ENCODE results near the gene FAM107B. TPM values are rescaled to one million over a fixed set of nuclear protein-coding genes. Genes with fewer than 3 reads are reported as not detected.

FAM107B gene
- total and polyA plus RNA-seq, 4 experiments from 2014 or later, result 191 to 346 (median 238) TPM

DNA sequence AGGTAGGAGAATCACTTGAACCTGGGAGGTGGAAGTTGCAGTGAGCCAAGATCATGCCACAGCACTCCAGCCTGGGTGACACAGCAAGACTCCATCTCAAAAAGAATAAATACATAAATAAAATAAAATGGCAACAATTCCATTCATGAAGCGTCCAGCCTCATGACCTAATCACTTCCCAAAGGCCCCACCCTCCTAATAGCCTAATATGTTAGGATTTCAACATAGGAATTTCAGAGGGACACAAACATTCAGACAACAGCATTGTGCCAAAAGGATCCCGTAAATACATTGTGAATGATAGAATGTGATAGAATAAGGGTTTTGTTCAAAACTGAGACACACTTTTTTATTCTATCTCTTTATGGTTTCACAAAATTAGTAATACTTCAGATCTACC lies 90.3 kb downstream of the FAM107B start:
- Mint-ChIP-seq H3K9me3 (no peaks in the 10 kb centered on the region), H3K27ac (no peak overlapping the region), H3K27me3 (no peaks in the 10 kb centered on the region), H3K36me3 (no peaks in the 10 kb centered on the region), H3K4me1 (peaks cover 5 to 8% (median 6%) of the 10 kb centered on the region in 4 donors), H3K4me3 (no peak overlapping the region)
- H3K36me3 ChIP-seq (ENCODE audit: insufficient read depth, low read length), result no peaks in the 10 kb centered on the region
- no peak for DNase-seq
- H3K27me3 ChIP-seq (ENCODE audit: insufficient read depth, low read length), result no peaks in the 10 kb centered on the region
- H3K27ac ChIP-seq (ENCODE audit: low read depth, low read length), result no peak overlapping the region
- POLR2A ChIA-PET (ENCODE audit: partially characterized antibody), result no interaction called here
- intact Hi-C loops (cut with micrococcal nuclease), result no loop called here
- no peak overlapping the region for H3K4me3 ChIP-seq (ENCODE audit: low read length in 2 of 2)
- no peaks in the 10 kb centered on the region for H3K9me3 ChIP-seq (ENCODE audit: control insufficient read depth in 1 of 2, low read length in 2 of 2)
- CTCF ChIA-PET (ENCODE audit: partially characterized antibody), result interaction anchor here (0.7 kb wide), 1 partner anchor 21 kb away, joined by 3 read pairs; no protein-coding TSS in a partner anchor
- H3K4me1 ChIP-seq (ENCODE audit: insufficient read depth, low read length), result no peaks in the 10 kb centered on the region

DNA sequence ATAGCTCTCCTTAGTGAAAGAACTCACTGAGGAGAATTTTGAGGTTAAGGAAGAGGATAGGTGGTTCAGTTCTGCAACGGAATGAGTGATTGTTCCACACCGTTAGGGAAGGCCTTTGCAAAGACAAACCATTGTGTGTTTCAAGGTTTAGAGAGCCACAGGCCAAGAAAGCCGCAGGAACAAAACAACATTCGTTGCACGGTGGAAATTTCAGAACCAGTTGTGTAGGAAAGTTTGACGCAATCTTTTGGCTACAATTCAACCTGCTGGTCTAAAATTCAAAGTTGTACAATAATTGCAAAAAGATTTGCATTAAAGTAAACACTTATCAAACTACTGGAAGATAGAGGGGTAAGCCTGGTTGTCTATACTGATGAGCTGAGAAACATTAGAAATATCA lies 91.4 kb downstream of the FAM107B start:
- Mint-ChIP-seq H3K9me3 (no peaks in the 10 kb centered on the region), H3K36me3 (no peaks in the 10 kb centered on the region), H3K4me1 (peaks cover 3 to 8% (median 6%) of the 10 kb centered on the region in 4 donors), H3K4me3 (no peak overlapping the region), H3K27ac (no peak overlapping the region), H3K27me3 (no peaks in the 10 kb centered on the region)
- Histone ChIP-seq H3K36me3 (ENCODE audit: insufficient read depth, low read length) (no peaks in the 10 kb centered on the region), H3K9me3 (ENCODE audit: control insufficient read depth in 1 of 2, low read length in 2 of 2) (no peaks in the 10 kb centered on the region), H3K4me3 (ENCODE audit: low read length in 2 of 2) (no peak overlapping the region), H3K27me3 (ENCODE audit: insufficient read depth, low read length) (no peaks in the 10 kb centered on the region), H3K4me1 (ENCODE audit: insufficient read depth, low read length) (no peaks in the 10 kb centered on the region), H3K27ac (ENCODE audit: low read depth, low read length) (no peak overlapping the region)
- CTCF ChIA-PET (ENCODE audit: partially characterized antibody), result no interaction called here
- no peak for DNase-seq
- POLR2A ChIA-PET (ENCODE audit: partially characterized antibody), result no interaction called here
- intact Hi-C loops (cut with micrococcal nuclease), result no loop called here

DNA sequence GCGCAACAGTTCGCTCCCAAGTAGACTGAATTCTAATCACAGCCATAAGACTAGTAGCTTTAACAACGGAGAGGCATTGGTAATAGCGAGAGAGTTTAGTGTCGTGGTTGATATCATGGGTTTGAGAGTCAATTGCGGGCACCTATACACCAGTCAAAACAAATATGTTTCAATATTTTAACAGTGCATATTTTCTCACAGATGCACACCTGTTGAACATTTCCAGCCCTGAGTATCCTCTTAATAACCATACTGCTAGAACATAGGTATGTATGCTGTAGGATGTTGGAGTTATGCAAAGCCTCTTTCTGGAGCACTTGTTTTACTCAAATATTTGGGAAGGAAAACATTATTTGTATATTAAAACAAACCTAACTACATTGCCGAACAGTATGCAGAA lies 92.9 kb downstream of the FAM107B start:
- Histone ChIP-seq H3K9me3 (ENCODE audit: control insufficient read depth in 1 of 2, low read length in 2 of 2) (no peaks in the 10 kb centered on the region), H3K27ac (ENCODE audit: low read depth, low read length) (no peak overlapping the region), H3K4me3 (ENCODE audit: low read length in 2 of 2) (no peak overlapping the region), H3K4me1 (ENCODE audit: insufficient read depth, low read length) (no peaks in the 10 kb centered on the region), H3K27me3 (ENCODE audit: insufficient read depth, low read length) (no peaks in the 10 kb centered on the region), H3K36me3 (ENCODE audit: insufficient read depth, low read length) (no peaks in the 10 kb centered on the region)
- no peaks in the 10 kb centered on the region for H3K9me3 Mint-ChIP-seq
- ChIA-PET POLR2A (ENCODE audit: partially characterized antibody) (no interaction called here), CTCF (ENCODE audit: partially characterized antibody) (no interaction called here)
- no peak overlapping the region for H3K4me3 Mint-ChIP-seq
- H3K27me3 Mint-ChIP-seq, result no peaks in the 10 kb centered on the region
- H3K36me3 Mint-ChIP-seq, result no peaks in the 10 kb centered on the region
- no peak overlapping the region for H3K27ac Mint-ChIP-seq
- DNase-seq, result no peak
- H3K4me1 Mint-ChIP-seq, result peaks cover 3 to 8% (median 4%) of the 10 kb centered on the region in 4 donors
- intact Hi-C loops (cut with micrococcal nuclease), result no loop called here

DNA sequence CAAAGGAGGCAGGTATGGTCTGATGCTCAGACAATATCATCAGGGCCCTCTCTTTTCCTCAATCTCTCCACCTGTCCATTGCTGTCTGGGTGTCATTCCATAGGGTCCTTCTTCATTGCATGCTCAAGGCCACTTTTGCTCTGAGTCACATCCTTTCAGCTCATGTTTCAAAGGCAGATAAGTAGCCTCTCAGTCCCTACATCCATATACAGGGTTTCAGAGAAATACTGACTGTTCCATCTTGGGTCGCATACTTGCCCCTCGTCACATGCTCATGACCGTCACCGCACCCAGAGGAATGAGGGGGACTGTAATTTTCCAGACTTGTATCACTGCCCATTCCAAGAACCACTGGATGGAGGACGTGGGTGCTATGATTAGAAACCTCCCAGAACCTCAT lies 93.4 kb downstream of the FAM107B start:
- H3K27me3 Mint-ChIP-seq, result no peaks in the 10 kb centered on the region
- intact Hi-C loops (cut with micrococcal nuclease), result no loop called here
- H3K27ac Mint-ChIP-seq, result no peak overlapping the region
- no peaks in the 10 kb centered on the region for H3K4me1 ChIP-seq (ENCODE audit: insufficient read depth, low read length)
- H3K4me3 ChIP-seq (ENCODE audit: low read length in 2 of 2), result no peak overlapping the region
- no peaks in the 10 kb centered on the region for H3K9me3 ChIP-seq (ENCODE audit: control insufficient read depth in 1 of 2, low read length in 2 of 2)
- no peaks in the 10 kb centered on the region for H3K36me3 Mint-ChIP-seq
- no peak overlapping the region for H3K27ac ChIP-seq (ENCODE audit: low read depth, low read length)
- ChIA-PET POLR2A (ENCODE audit: partially characterized antibody) (no interaction called here), CTCF (ENCODE audit: partially characterized antibody) (no interaction called here)
- DNase-seq, result no peak
- H3K4me3 Mint-ChIP-seq, result no peak overlapping the region
- no peaks in the 10 kb centered on the region for H3K9me3 Mint-ChIP-seq
- H3K36me3 ChIP-seq (ENCODE audit: insufficient read depth, low read length), result no peaks in the 10 kb centered on the region
- H3K27me3 ChIP-seq (ENCODE audit: insufficient read depth, low read length), result no peaks in the 10 kb centered on the region
- H3K4me1 Mint-ChIP-seq, result peaks cover 3 to 8% (median 4%) of the 10 kb centered on the region in 4 donors

DNA sequence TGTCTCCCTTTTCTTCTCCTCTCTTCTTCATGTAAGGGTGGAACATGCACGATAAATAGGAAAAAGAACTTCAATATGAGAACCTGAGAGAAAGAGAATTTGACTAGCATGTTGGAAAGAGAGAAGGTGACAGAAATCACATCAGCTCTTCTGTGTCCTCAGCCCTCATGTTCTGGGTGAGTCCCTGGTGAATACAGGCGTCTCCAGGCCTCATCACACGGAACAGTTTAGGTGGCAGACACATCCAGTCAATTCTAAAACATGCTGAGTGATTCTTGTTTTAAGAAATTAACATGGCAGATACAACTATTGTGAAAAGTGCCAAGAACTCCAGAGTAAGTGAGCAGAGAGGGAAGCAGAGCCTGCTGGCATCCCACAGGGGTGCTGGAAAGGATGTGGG lies 96.1 kb downstream of the FAM107B start:
- H3K4me1 ChIP-seq (ENCODE audit: insufficient read depth, low read length), result no peaks in the 10 kb centered on the region
- intact Hi-C loops (cut with micrococcal nuclease), result no loop called here
- H3K4me3 Mint-ChIP-seq, result no peak overlapping the region
- H3K27me3 ChIP-seq (ENCODE audit: insufficient read depth, low read length), result no peaks in the 10 kb centered on the region
- POLR2A ChIA-PET (ENCODE audit: partially characterized antibody), result no interaction called here
- no peaks in the 10 kb centered on the region for H3K36me3 Mint-ChIP-seq
- no peak overlapping the region for H3K27ac Mint-ChIP-seq
- no peak overlapping the region for H3K27ac ChIP-seq (ENCODE audit: low read depth, low read length)
- H3K4me1 Mint-ChIP-seq, result peaks cover 1 to 5% (median 4%) of the 10 kb centered on the region in 4 donors
- H3K9me3 Mint-ChIP-seq, result no peaks in the 10 kb centered on the region
- DNase-seq, result no peak
- CTCF ChIA-PET (ENCODE audit: partially characterized antibody), result no interaction called here
- no peak overlapping the region for H3K4me3 ChIP-seq (ENCODE audit: low read length in 2 of 2)
- H3K36me3 ChIP-seq (ENCODE audit: insufficient read depth, low read length), result no peaks in the 10 kb centered on the region
- H3K9me3 ChIP-seq (ENCODE audit: control insufficient read depth in 1 of 2, low read length in 2 of 2), result no peaks in the 10 kb centered on the region
- no peaks in the 10 kb centered on the region for H3K27me3 Mint-ChIP-seq

DNA sequence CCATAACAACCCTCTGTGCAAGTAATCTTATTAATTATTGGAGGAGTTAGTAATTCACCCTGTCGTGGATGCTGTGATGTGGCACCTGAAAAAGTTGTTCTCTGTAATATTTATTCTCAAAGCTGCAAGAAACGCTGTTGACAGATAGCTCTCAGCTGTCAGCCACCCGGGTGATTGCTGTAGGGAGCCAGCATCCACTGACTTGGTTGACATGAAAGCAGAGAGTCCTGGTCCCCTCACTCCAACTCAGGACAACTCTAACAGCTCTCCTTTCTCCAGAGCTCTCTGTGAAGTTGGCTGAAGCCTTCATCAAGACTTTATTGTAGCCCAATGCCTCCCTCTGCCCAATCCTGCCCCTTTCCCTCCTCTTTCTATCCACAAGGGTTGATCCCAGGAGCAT lies 98.0 kb downstream of the FAM107B start:
- H3K9me3 ChIP-seq (ENCODE audit: control insufficient read depth in 1 of 2, low read length in 2 of 2), result no peaks in the 10 kb centered on the region
- H3K27me3 Mint-ChIP-seq, result no peaks in the 10 kb centered on the region
- H3K4me1 Mint-ChIP-seq, result peaks cover 0 to 4% (median 0%) of the 10 kb centered on the region in 4 donors
- POLR2A ChIA-PET (ENCODE audit: partially characterized antibody), result no interaction called here
- DNase-seq, result no peak
- no peak overlapping the region for H3K27ac ChIP-seq (ENCODE audit: low read depth, low read length)
- no peaks in the 10 kb centered on the region for H3K27me3 ChIP-seq (ENCODE audit: insufficient read depth, low read length)
- no peak overlapping the region for H3K4me3 Mint-ChIP-seq
- no peaks in the 10 kb centered on the region for H3K4me1 ChIP-seq (ENCODE audit: insufficient read depth, low read length)
- CTCF ChIA-PET (ENCODE audit: partially characterized antibody), result interaction anchor here (0.6 to 1.5 kb wide), 2 partner anchors 12 to 14 kb away, joined by 3 read pairs; no protein-coding TSS in a partner anchor
- H3K4me3 ChIP-seq (ENCODE audit: low read length in 2 of 2), result no peak overlapping the region
- no peaks in the 10 kb centered on the region for H3K36me3 ChIP-seq (ENCODE audit: insufficient read depth, low read length)
- intact Hi-C loops (cut with micrococcal nuclease), result no loop called here
- H3K36me3 Mint-ChIP-seq, result no peaks in the 10 kb centered on the region
- no peak overlapping the region for H3K27ac Mint-ChIP-seq
- H3K9me3 Mint-ChIP-seq, result peaks cover 0 to 1% (median 0%) of the 10 kb centered on the region in 8 donors

DNA sequence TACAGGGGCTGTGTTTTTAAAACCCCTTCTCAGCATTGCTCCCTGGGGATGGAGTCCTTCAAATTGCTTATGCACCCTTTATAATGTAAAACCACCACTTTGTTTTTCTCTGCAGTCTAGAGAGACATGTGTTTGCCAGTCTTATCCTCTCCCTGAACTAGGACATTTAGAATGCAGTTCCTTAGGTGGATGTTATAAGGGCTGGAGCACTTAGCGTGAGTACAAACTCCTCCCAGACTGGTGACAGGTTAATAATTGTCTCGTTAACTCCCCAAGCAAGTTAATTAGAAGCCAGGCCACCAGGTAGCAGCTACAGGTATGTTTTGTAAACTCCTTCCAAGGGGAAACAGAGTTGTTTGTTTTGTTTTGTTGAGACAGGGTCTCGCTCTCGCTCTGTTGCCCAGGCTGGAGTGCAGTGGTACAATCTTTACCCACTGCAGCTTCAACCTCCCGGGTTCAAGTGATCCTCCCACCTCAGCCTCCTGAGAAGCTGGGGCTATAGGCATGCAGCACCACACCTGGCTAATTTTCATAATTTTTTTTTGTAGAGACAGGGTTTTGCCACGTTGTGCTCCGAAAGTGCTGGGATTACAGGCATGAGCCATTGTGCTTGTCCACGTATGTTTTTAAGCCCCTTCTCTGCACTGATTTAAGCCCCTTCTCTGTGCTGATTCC lies 100.2 kb downstream of the FAM107B start:
- Mint-ChIP-seq H3K27ac (no peak overlapping the region), H3K4me3 (no peak overlapping the region), H3K9me3 (peaks cover 0 to 1% (median 0%) of the 10 kb centered on the region in 8 donors), H3K36me3 (no peaks in the 10 kb centered on the region), H3K27me3 (no peaks in the 10 kb centered on the region), H3K4me1 (peaks cover 0 to 5% (median 3%) of the 10 kb centered on the region in 4 donors)
- Histone ChIP-seq H3K9me3 (ENCODE audit: control insufficient read depth in 1 of 2, low read length in 2 of 2) (no peaks in the 10 kb centered on the region), H3K27me3 (ENCODE audit: insufficient read depth, low read length) (no peaks in the 10 kb centered on the region), H3K4me3 (ENCODE audit: low read length in 2 of 2) (no peak overlapping the region), H3K36me3 (ENCODE audit: insufficient read depth, low read length) (no peaks in the 10 kb centered on the region), H3K4me1 (ENCODE audit: insufficient read depth, low read length) (no peaks in the 10 kb centered on the region), H3K27ac (ENCODE audit: low read depth, low read length) (no peak overlapping the region)
- ChIA-PET CTCF (ENCODE audit: partially characterized antibody) (no interaction called here), POLR2A (ENCODE audit: partially characterized antibody) (no interaction called here)
- intact Hi-C loops (cut with micrococcal nuclease), result no loop called here
- DNase-seq, result no peak
